Measurements from ENCODE around the gene CARD16.

The CARD16 gene

DNA sequence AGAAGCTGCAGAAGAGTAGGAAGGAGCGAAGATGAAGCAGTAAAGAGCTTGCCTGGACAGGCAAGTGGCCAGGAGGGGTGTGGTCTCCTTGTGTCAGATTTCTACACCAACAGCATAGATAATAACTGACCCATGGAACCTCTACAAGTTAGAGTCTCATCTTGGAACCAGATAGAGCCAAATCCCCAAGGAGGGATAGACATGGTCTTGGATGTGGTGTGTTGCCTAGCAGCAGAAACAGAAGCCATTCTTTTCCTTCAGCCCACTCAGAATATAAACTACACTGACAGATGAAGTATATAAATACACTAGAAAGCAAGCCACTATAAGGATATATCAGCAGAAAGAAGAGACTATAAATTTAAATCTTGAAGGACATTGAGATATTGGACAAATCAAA lies 4.3 kb upstream of the CARD16 start:
- Histone ChIP-seq H3K4me2 (no peak overlapping the region), H4K20me1 (ENCODE audit: insufficient read depth) (no peaks in the 10 kb centered on the region), H2AFZ (ENCODE audit: low read depth) (no peak overlapping the region), H3K27ac (no peak overlapping the region), H3K4me3 (IDR thresholded peaks at IDR 0.05; ENCODE audit: insufficient read depth, low read depth, low read length) (no peak overlapping the region), H3K79me2 (ENCODE audit: insufficient read depth, low read depth) (no peaks in the 10 kb centered on the region), H3K9ac (no peak overlapping the region), H3K4me1 (ENCODE audit: low read depth, poor library complexity, severe bottlenecking) (peaks cover 5% of the 10 kb centered on the region), H3K27me3 (ENCODE audit: insufficient read depth, low read depth) (no peaks in the 10 kb centered on the region), H3K36me3 (ENCODE audit: insufficient read depth) (no peaks in the 10 kb centered on the region)
- no peak for TF ChIP-seq CTCF (conservative IDR thresholded peaks at IDR 0.05; ENCODE audit: low read depth, low read length)

- no peak overlapping the region for H3K9ac ChIP-seq
- H3K36me3 ChIP-seq (ENCODE audit: insufficient read depth): no peaks in the 10 kb centered on the region
- H3K79me2 ChIP-seq (ENCODE audit: insufficient read depth, low read depth): no peaks in the 10 kb centered on the region
- H3K27ac ChIP-seq: no peak overlapping the region
- no peak overlapping the region for H2AFZ ChIP-seq (ENCODE audit: low read depth)
- peaks cover 5% of the 10 kb centered on the region for H3K4me1 ChIP-seq (ENCODE audit: low read depth, poor library complexity, severe bottlenecking)
- no peak overlapping the region for H3K4me3 ChIP-seq (IDR thresholded peaks at IDR 0.05; ENCODE audit: insufficient read depth, low read depth, low read length)
- H3K4me2 ChIP-seq: no peak overlapping the region
- H4K20me1 ChIP-seq (ENCODE audit: insufficient read depth): no peaks in the 10 kb centered on the region
- H3K27me3 ChIP-seq (ENCODE audit: insufficient read depth, low read depth): no peaks in the 10 kb centered on the region
- no peak for TF ChIP-seq CTCF (conservative IDR thresholded peaks at IDR 0.05; ENCODE audit: low read depth, low read length)
These were observed 1.9 kb upstream of the CARD16 start for GRCh38 chr11:105046898-105047579.

- no peak overlapping the region for H3K4me3 ChIP-seq (IDR thresholded peaks at IDR 0.05; ENCODE audit: insufficient read depth, low read depth, low read length)
- H3K9ac ChIP-seq: no peak overlapping the region
These were observed 651 bp upstream of the CARD16 start for GRCh38 chr11:105045676-105046296.

DNA sequence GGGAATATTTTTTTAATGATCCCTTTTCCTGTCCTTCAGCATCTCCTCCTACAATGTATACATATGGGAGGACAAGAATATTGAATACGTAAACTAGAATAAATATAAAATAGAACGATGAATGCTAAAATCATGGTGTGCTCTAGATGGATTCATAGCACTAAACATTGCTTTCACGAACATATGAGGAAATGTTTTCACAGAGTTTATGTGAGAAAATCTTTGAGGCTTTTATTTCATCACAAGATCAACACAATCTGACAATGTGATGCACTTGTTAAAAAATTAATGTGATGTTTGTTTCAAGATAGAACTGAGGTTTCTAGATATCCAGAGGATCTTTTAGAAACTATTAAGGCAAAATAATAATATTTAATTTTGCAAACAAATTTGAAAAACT lies 3.0 kb downstream of the CARD16 start:
- H2AFZ ChIP-seq (ENCODE audit: low read depth): no peak overlapping the region
- no peak overlapping the region for H3K9ac ChIP-seq
- no peak for TF ChIP-seq CTCF (conservative IDR thresholded peaks at IDR 0.05; ENCODE audit: low read depth, low read length)
- H3K27me3 ChIP-seq (ENCODE audit: insufficient read depth, low read depth): no peaks in the 10 kb centered on the region
- H3K79me2 ChIP-seq (ENCODE audit: insufficient read depth, low read depth): no peaks in the 10 kb centered on the region
- peaks cover 5% of the 10 kb centered on the region for H3K4me1 ChIP-seq (ENCODE audit: low read depth, poor library complexity, severe bottlenecking)
- no peak overlapping the region for H3K4me3 ChIP-seq (IDR thresholded peaks at IDR 0.05; ENCODE audit: insufficient read depth, low read depth, low read length)
- no peak overlapping the region for H3K4me2 ChIP-seq
- H3K36me3 ChIP-seq (ENCODE audit: insufficient read depth): no peaks in the 10 kb centered on the region
- H4K20me1 ChIP-seq (ENCODE audit: insufficient read depth): no peaks in the 10 kb centered on the region
- H3K27ac ChIP-seq: no peak overlapping the region

More at GRCh38 chr11:105045676-105046296, 651 bp upstream of the CARD16 start:
- peak overlapping the region; percentile 81; the same call in 1 of the 2 replicates for H2AFZ ChIP-seq (ENCODE audit: low read depth)
- no peaks in the 10 kb centered on the region for H3K36me3 ChIP-seq (ENCODE audit: insufficient read depth)
- H3K27me3 ChIP-seq (ENCODE audit: insufficient read depth, low read depth): no peaks in the 10 kb centered on the region
- peaks cover 5% of the 10 kb centered on the region for H3K4me1 ChIP-seq (ENCODE audit: low read depth, poor library complexity, severe bottlenecking)
- no peaks in the 10 kb centered on the region for H4K20me1 ChIP-seq (ENCODE audit: insufficient read depth)
- no peak for TF ChIP-seq CTCF (conservative IDR thresholded peaks at IDR 0.05; ENCODE audit: low read depth, low read length)
- no peak overlapping the region for H3K27ac ChIP-seq
- no peaks in the 10 kb centered on the region for H3K79me2 ChIP-seq (ENCODE audit: insufficient read depth, low read depth)
- H3K4me2 ChIP-seq: peak overlapping the region; percentile 76
